Liver (tissue), 9 donors: ENCODE data around the gene PRM2. TPM values are rescaled to one million over a fixed set of nuclear protein-coding genes. Genes with fewer than 3 reads are reported as not detected.
A peak's percentile ranks its signal among the peaks of the same experiment; 100 is the strongest.

Experiments
- DNase-seq: peaks from one replicate; pipeline ENCODE4 v3.0.0-alpha.2; 2017; ENCODE audit warnings: low spot score
- H3K27ac ChIP-seq, 2 donors: one replicate each; pipeline ENCODE4 v1.7.0; 2013; ENCODE audit warnings: inconsistent platforms in 2 of 2, low read length in 2 of 2, control low read depth in 1 of 2, low read depth in 1 of 2, mild to moderate bottlenecking in 1 of 2
- H3K27me3 ChIP-seq, 4 donors: one replicate each; pipeline versions ENCODE4 v1.6.1 to v1.7.0; 2013; ENCODE audit warnings: low read length in 3 of 4, inconsistent platforms in 1 of 4, mild to moderate bottlenecking in 1 of 4, moderate library complexity in 1 of 4; ENCODE audit not compliant: control insufficient read depth in 4 of 4, insufficient read depth in 4 of 4
- H3K36me3 ChIP-seq, 4 donors: one replicate each; pipeline versions ENCODE4 v1.6.1 to v1.7.0; 2013; ENCODE audit warnings: low read length in 3 of 4, mild to moderate bottlenecking in 3 of 4, low read depth in 1 of 4, moderate library complexity in 1 of 4; ENCODE audit not compliant: control insufficient read depth in 4 of 4, insufficient read depth in 3 of 4
- H3K4me1 ChIP-seq, 4 donors: one replicate each; pipeline versions ENCODE4 v1.6.1 to v1.7.0; 2013; ENCODE audit warnings: low read length in 3 of 4, mild to moderate bottlenecking in 3 of 4, moderate library complexity in 1 of 4; ENCODE audit not compliant: control insufficient read depth in 4 of 4, insufficient read depth in 4 of 4
- H3K4me3 ChIP-seq, 3 donors: one replicate each; pipeline versions ENCODE4 v1.6.1 to v1.7.0; 2013; ENCODE audit warnings: low read length in 3 of 3, control low read depth in 1 of 3, low read depth in 1 of 3, mild to moderate bottlenecking in 1 of 3
- H3K9ac ChIP-seq, 2 donors: one replicate each; pipeline ENCODE4 v1.7.0; 2013; ENCODE audit warnings: low read length in 2 of 2, mild to moderate bottlenecking in 2 of 2, moderate library complexity in 2 of 2, control low read depth in 1 of 2, low read depth in 1 of 2
- H3K9me3 ChIP-seq, 4 donors: one replicate each; pipeline versions ENCODE4 v1.6.1 to v1.7.0; 2013; ENCODE audit warnings: low read length in 3 of 4; ENCODE audit not compliant: control insufficient read depth in 4 of 4
- FOXA2 ChIP-seq: IDR thresholded peaks from 2 replicates; pipeline ENCODE4 v1.6.1; 2016; ENCODE audit warnings: antibody characterized with exemption
- GABPA ChIP-seq, 2 donors: IDR thresholded peaks in 1 of 2; conservative IDR thresholded peaks in 1 of 2; 2 replicates each; pipeline ENCODE4 v1.6.1; 2016; ENCODE audit warnings: antibody characterized with exemption in 2 of 2, mild to moderate bottlenecking in 1 of 2, moderate library complexity in 1 of 2
- HNF4A ChIP-seq, 2 donors: conservative IDR thresholded peaks; 2 replicates each; pipeline ENCODE4 v1.6.1; 2016; ENCODE audit warnings: antibody characterized with exemption in 2 of 2, mild to moderate bottlenecking in 2 of 2
- HNF4G ChIP-seq: IDR thresholded peaks from 2 replicates; pipeline ENCODE4 v1.6.1; 2016; ENCODE audit warnings: antibody characterized with exemption
- JUND ChIP-seq, 2 donors: IDR thresholded peaks; 2 replicates each; pipeline ENCODE4 v1.6.1; 2016; ENCODE audit warnings: antibody characterized with exemption in 2 of 2
- NR2F2 ChIP-seq: IDR thresholded peaks from 2 replicates; pipeline ENCODE4 v1.6.1; 2016; ENCODE audit warnings: antibody characterized with exemption
- RAD21 ChIP-seq, 2 donors: IDR thresholded peaks; 2 replicates each; pipeline ENCODE4 v1.6.1; 2016; ENCODE audit warnings: antibody characterized with exemption in 2 of 2, mild to moderate bottlenecking in 2 of 2
- RXRA ChIP-seq, 2 donors: IDR thresholded peaks; 2 replicates each; pipeline ENCODE4 v1.6.1; 2017 to 2018; ENCODE audit warnings: antibody characterized with exemption in 2 of 2, mild to moderate bottlenecking in 1 of 2
- SP1 ChIP-seq: IDR thresholded peaks from 2 replicates; pipeline ENCODE4 v1.6.1; 2018; ENCODE audit warnings: antibody characterized with exemption, mild to moderate bottlenecking
- TAF1 ChIP-seq: conservative IDR thresholded peaks from 2 replicates; pipeline ENCODE4 v1.6.1; 2016; ENCODE audit warnings: antibody characterized with exemption, mild to moderate bottlenecking
- YY1 ChIP-seq: IDR thresholded peaks from 2 replicates; pipeline ENCODE4 v1.6.1; 2016; ENCODE audit warnings: antibody characterized with exemption, mild to moderate bottlenecking
- WGBS: extraction: QIAGEN DNeasy Blood & Tissue Kit; methylation state at CpG from one replicate; pipeline ENCODE4 v1.1.7; 2013; 5-methylcytosine and 5-hydroxymethylcytosine counted together
- polyA plus RNA-seq, 2 donors: library from polyadenylated mRNA; stranded (reverse) in 1 of 2; unstranded in 1 of 2; fragments of 200-250 nt in 1 of 2; fragments of >200 nt in 1 of 2; fragmentation: Nextera tagmentation in 1 of 2; extraction: Ambion mirVana in 1 of 2; gene quantifications; one replicate each; pipeline versions ENCODE4 v1.2.1 to v1.2.3, GENCODE V29; 2013 to 2015
- total RNA-seq, 2 donors: library from RNA; depleted of rRNA; stranded (reverse); fragments of >200 nt; gene quantifications; one replicate each; pipeline ENCODE4 v1.2.3, GENCODE V29; 2014
- TF ChIP-seq, protein P1 (sequence below): IDR thresholded peaks from 2 replicates; pipeline ENCODE4 v1.6.1; 2016; ENCODE audit warnings: antibody characterized with exemption
- TF ChIP-seq, protein P2 (sequence below): IDR thresholded peaks from 2 replicates; pipeline ENCODE4 v1.6.1; 2016; ENCODE audit warnings: antibody characterized with exemption
- TF ChIP-seq, protein P3 (sequence below): IDR thresholded peaks from 2 replicates; pipeline ENCODE4 v1.6.1; 2016; ENCODE audit warnings: antibody characterized with exemption
- TF ChIP-seq, protein P4 (sequence below): fragments of 150-350 bp; IDR thresholded peaks from 2 replicates; pipeline ENCODE4 v1.5.1; 2017; ENCODE audit warnings: improper control_type of control experiment, low read depth, low read length; ENCODE audit not compliant: missing input control
- donor health status: healthy.
- donor health status: healthy.
- donor health status: healthy.
- donor health status: healthy.
- donor health status: healthy.

PRM2 gene
- total and polyA plus RNA-seq, 4 donors = not detected

DNA sequence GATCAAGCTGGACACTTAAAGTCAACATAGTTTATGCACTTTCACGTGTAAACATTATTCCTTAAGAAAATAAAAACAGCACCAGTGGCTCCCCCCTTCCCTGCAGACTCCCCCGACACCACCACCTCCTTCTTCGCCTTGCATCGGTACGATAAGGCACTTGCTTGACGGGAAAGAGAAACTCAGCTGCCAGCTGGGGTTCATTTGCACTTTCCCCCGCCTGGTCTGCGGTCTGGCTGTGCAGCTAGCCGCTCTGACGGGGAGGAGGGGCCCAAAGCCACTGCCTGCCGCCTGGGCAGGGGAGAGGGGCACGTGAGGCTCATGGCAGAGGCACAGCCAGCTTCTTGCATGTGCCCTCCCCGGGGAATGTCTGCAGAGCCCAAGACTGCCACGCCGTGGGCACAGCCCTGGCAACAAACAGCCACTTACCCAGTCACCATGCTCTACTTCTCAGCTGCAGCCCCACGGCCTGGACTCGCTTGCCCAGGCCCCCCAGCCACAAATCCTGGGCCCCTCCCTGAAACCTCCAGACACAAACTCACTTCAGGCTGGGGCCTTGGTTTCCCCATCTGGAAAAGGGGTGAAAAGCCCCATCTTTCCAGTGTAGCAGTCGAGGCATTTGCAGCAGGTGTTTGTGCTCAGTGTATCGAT is 21.3 kb upstream of the PRM2 start:
- Histone ChIP-seq H3K9me3 (no peaks in the 10 kb centered on the region), H3K36me3 (no peaks in the 10 kb centered on the region), H3K27ac (no peak overlapping the region), H3K27me3 (no peaks in the 10 kb centered on the region), H3K9ac (no peak overlapping the region), H3K4me1 (peaks cover 6 to 17% (median 11%) of the 10 kb centered on the region in 4 donors), H3K4me3 (peak overlapping the region in 1 of 3 donors; percentile 4)
- TF ChIP-seq JUND (IDR thresholded peaks at IDR 0.05) (no peak), YY1 (no peak), GABPA (IDR thresholded peaks at IDR 0.05 in 1 of 2, conservative IDR thresholded peaks at IDR 0.05 in 1 of 2) (no peak), HNF4A (conservative IDR thresholded peaks at IDR 0.05) (no peak), HNF4G (no peak), RXRA (IDR thresholded peaks at IDR 0.05) (peak in 1 of 2 donors; percentile 12), NR2F2 (no peak), SP1 (peak; percentile 30), TAF1 (no peak), RAD21 (IDR thresholded peaks at IDR 0.05) (peak; percentile 15 to 46)
- TF ChIP-seq, protein P1, sequence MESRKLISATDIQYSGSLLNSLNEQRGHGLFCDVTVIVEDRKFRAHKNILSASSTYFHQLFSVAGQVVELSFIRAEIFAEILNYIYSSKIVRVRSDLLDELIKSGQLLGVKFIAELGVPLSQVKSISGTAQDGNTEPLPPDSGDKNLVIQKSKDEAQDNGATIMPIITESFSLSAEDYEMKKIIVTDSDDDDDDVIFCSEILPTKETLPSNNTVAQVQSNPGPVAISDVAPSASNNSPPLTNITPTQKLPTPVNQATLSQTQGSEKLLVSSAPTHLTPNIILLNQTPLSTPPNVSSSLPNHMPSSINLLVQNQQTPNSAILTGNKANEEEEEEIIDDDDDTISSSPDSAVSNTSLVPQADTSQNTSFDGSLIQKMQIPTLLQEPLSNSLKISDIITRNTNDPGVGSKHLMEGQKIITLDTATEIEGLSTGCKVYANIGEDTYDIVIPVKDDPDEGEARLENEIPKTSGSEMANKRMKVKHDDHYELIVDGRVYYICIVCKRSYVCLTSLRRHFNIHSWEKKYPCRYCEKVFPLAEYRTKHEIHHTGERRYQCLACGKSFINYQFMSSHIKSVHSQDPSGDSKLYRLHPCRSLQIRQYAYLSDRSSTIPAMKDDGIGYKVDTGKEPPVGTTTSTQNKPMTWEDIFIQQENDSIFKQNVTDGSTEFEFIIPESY = no peak
- TF ChIP-seq, protein P2, sequence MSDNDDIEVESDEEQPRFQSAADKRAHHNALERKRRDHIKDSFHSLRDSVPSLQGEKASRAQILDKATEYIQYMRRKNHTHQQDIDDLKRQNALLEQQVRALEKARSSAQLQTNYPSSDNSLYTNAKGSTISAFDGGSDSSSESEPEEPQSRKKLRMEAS = no peak
- TF ChIP-seq, protein P3, sequence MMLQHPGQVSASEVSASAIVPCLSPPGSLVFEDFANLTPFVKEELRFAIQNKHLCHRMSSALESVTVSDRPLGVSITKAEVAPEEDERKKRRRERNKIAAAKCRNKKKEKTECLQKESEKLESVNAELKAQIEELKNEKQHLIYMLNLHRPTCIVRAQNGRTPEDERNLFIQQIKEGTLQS = no peak
- TF ChIP-seq, protein P4, sequence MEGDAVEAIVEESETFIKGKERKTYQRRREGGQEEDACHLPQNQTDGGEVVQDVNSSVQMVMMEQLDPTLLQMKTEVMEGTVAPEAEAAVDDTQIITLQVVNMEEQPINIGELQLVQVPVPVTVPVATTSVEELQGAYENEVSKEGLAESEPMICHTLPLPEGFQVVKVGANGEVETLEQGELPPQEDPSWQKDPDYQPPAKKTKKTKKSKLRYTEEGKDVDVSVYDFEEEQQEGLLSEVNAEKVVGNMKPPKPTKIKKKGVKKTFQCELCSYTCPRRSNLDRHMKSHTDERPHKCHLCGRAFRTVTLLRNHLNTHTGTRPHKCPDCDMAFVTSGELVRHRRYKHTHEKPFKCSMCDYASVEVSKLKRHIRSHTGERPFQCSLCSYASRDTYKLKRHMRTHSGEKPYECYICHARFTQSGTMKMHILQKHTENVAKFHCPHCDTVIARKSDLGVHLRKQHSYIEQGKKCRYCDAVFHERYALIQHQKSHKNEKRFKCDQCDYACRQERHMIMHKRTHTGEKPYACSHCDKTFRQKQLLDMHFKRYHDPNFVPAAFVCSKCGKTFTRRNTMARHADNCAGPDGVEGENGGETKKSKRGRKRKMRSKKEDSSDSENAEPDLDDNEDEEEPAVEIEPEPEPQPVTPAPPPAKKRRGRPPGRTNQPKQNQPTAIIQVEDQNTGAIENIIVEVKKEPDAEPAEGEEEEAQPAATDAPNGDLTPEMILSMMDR = no peak
- WGBS = 20% methylated on average over 19 of the region's 19 CpGs
- DNase-seq = no peak

DNA sequence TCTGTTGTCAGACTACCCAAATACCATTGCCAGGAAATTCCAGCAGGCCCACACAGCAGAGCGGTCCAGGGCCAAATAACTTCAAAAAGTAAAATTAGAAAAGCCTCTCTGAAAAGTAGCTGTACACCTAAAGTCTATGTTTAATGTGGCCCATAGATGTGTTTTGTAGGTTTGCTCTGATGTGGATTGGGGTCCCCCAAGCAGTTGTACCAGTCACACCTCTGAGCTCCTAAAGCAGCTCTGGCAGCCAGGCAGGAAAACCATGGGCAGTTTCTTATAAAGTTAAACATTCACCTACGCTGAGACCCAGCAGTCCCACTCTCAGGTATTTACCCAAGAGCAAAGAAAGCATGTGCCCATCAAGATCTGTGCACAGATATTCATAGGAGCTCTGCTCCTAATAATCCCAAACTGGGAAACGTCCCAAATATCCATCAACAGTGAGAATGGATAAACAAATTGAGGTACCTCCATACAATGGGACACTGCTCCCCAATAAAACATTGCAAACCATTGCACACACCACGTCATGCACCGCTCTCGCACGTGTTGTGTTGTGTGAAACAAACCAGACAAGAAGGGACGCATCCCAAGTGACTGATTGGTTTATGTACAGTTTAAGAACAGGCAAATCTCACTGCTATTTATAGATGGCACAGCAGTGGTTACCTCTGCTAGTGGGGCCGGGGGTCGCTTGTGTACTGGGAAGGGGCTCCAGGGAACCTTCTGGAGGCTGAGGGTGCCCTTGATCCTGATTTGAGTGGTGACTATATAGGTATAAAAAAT is 20.6 kb upstream of the PRM2 start:
- no peaks in the 10 kb centered on the region for H3K27me3 ChIP-seq
- WGBS = 40% methylated on average over 10 of the region's 10 CpGs
- no peak overlapping the region for H3K27ac ChIP-seq
- H3K4me1 ChIP-seq = peaks cover 6 to 17% (median 11%) of the 10 kb centered on the region in 4 donors
- H3K9me3 ChIP-seq = no peaks in the 10 kb centered on the region
- no peaks in the 10 kb centered on the region for H3K36me3 ChIP-seq
- no peak overlapping the region for H3K9ac ChIP-seq
- DNase-seq = no peak
- peak; percentile 6 for TF ChIP-seq SP1
- no peak for TF ChIP-seq YY1
- peak; percentile 32 for TF ChIP-seq FOXA2
- no peak overlapping the region for H3K4me3 ChIP-seq
